ENCODE data around the gene PLEKHG1.

GRCh38 chr6:150646228-150646627, 46.5 kb downstream of the PLEKHG1 start:
- TF ChIP-seq CTCF (IDR thresholded peaks at IDR 0.05), result no peak
- TF ChIP-seq POLR2A (IDR thresholded peaks at IDR 0.05), result no peak
